WTC11 (cell line): Measurements from ENCODE around the gene ABCC11. TPM values are rescaled to one million over a fixed set of nuclear protein-coding genes. Genes with fewer than 3 reads are reported as not detected.

ENCODE experiments used
- ATAC-seq: fragments of 200-7000 bp; cut with Tn5 transposase; 2 replicates; pipeline ENCODE4 v1.10.0; 2021; ENCODE audit warnings: mild to moderate bottlenecking, moderate library complexity
- CTCF ChIA-PET: fragments of 300-600 bp; sonication (Branson Sonifier 250); formaldehyde crosslinking; loops from one replicate; lab custom pipeline; 2021; ENCODE audit warnings: antibody characterized with exemption; lab: Charles Lee
- POLR2A ChIA-PET: fragments of 350-600 bp; sonication (Branson Sonifier 250); formaldehyde crosslinking; loops from one replicate; lab custom pipeline; 2021; ENCODE audit warnings: antibody characterized with exemption; lab: Charles Lee
- DNase-seq: peaks from one replicate; pipeline ENCODE4 v3.0.0; 2021; ENCODE audit warnings: low spot score
- H3K27ac Mint-ChIP-seq: 2 replicates; pipeline ENCODE4 v1.8.0; 2021; ENCODE audit warnings: mixed read lengths
- H3K27me3 Mint-ChIP-seq: 2 replicates; pipeline ENCODE4 v1.8.0; 2021; ENCODE audit warnings: low read depth, mild to moderate bottlenecking, moderate library complexity, mixed read lengths
- H3K36me3 Mint-ChIP-seq: 2 replicates; pipeline ENCODE4 v1.8.0; 2021; ENCODE audit warnings: mixed read lengths
- H3K4me1 Mint-ChIP-seq: 2 replicates; pipeline ENCODE4 v1.8.0; 2022; ENCODE audit warnings: mixed read lengths
- H3K4me3 Mint-ChIP-seq: 2 replicates; pipeline ENCODE4 v1.8.0; 2021; ENCODE audit warnings: mild to moderate bottlenecking, moderate library complexity, mixed read lengths
- H3K9me3 Mint-ChIP-seq: 2 replicates; pipeline ENCODE4 v1.8.0; 2021; ENCODE audit warnings: mixed read lengths
- AFF4 ChIP-seq: sonication (generic); formaldehyde crosslinking; IDR thresholded peaks from 2 replicates; pipeline ENCODE4 v1.8.1; 2023; ENCODE audit warnings: mild to moderate bottlenecking, missing genetic modification reagents, borderline replicate concordance
- ATF3 ChIP-seq: sonication (generic); formaldehyde crosslinking; conservative IDR thresholded peaks from 2 replicates; pipeline ENCODE4 v1.8.1; 2022; ENCODE audit warnings: mild to moderate bottlenecking, missing genetic modification reagents
- CBFB ChIP-seq: sonication (generic); formaldehyde crosslinking; IDR thresholded peaks from 2 replicates; pipeline ENCODE4 v1.8.1; 2022; ENCODE audit warnings: mild to moderate bottlenecking, low read depth, missing genetic modification reagents
- CDX4 ChIP-seq: fragments of 250-450 bp; sonication (Bioruptor Pico); IDR thresholded peaks from 2 replicates; pipeline ENCODE4 v1.9.0; 2021; ENCODE audit warnings: moderate library complexity, mild to moderate bottlenecking, inconsistent platforms, borderline replicate concordance
- E2F1 ChIP-seq: sonication (generic); formaldehyde crosslinking; IDR thresholded peaks from 2 replicates; pipeline ENCODE4 v1.8.0; 2022; ENCODE audit warnings: mild to moderate bottlenecking, missing genetic modification reagents
- ELF4 ChIP-seq: sonication (generic); formaldehyde crosslinking; IDR thresholded peaks from 2 replicates; pipeline ENCODE4 v1.8.1; 2022; ENCODE audit warnings: low read depth, mild to moderate bottlenecking, moderate library complexity, missing genetic modification reagents
- GRHL2 ChIP-seq: fragments of 250-450 bp; sonication (Bioruptor Pico); IDR thresholded peaks from 2 replicates; pipeline ENCODE4 v1.8.0; 2022; ENCODE audit warnings: mild to moderate bottlenecking, moderate library complexity; ENCODE audit not compliant: insufficient replicate concordance, severe bottlenecking
- MLX ChIP-seq: sonication (generic); formaldehyde crosslinking; IDR thresholded peaks from 2 replicates; pipeline ENCODE4 v1.8.1; 2023; ENCODE audit warnings: mild to moderate bottlenecking, missing genetic modification reagents, moderate library complexity
- NR1H2 ChIP-seq: sonication (generic); formaldehyde crosslinking; IDR thresholded peaks from 2 replicates; pipeline ENCODE4 v1.9.0; 2021; ENCODE audit warnings: mild to moderate bottlenecking, moderate library complexity, missing genetic modification reagents
- PRRX2 ChIP-seq: fragments of 250-450 bp; sonication (Bioruptor Pico); IDR thresholded peaks from 2 replicates; pipeline ENCODE4 v1.8.0; 2021; ENCODE audit warnings: mild to moderate bottlenecking
- RELA ChIP-seq: sonication (generic); formaldehyde crosslinking; IDR thresholded peaks from 2 replicates; pipeline ENCODE4 v1.8.1; 2022; ENCODE audit warnings: missing genetic modification reagents, mild to moderate bottlenecking, borderline replicate concordance
- RORB ChIP-seq: fragments of 250-450 bp; sonication (Bioruptor Pico); IDR thresholded peaks from 2 replicates; pipeline ENCODE4 v1.9.0; 2021; ENCODE audit warnings: mild to moderate bottlenecking
- TCF7 ChIP-seq: sonication (generic); formaldehyde crosslinking; IDR thresholded peaks from 2 replicates; pipeline ENCODE4 v1.8.0; 2022; ENCODE audit warnings: mild to moderate bottlenecking, low read depth, missing genetic modification reagents, moderate library complexity
- ZMAT4 ChIP-seq: fragments of 250-450 bp; sonication (Bioruptor Pico); IDR thresholded peaks from 2 replicates; pipeline ENCODE4 v1.9.0; 2021; ENCODE audit warnings: mild to moderate bottlenecking
- ZNF317 ChIP-seq: sonication (generic); formaldehyde crosslinking; IDR thresholded peaks from 2 replicates; pipeline ENCODE4 v1.8.1; 2023; ENCODE audit warnings: low read depth, mild to moderate bottlenecking, moderate library complexity, missing genetic modification reagents, borderline replicate concordance
- ZNF396 ChIP-seq: fragments of 250-450 bp; sonication (Bioruptor Pico); IDR thresholded peaks from 2 replicates; pipeline ENCODE4 v1.8.0; 2021; ENCODE audit warnings: mild to moderate bottlenecking, moderate library complexity, borderline replicate concordance
- ZNF425 ChIP-seq: fragments of 250-450 bp; sonication (Bioruptor Pico); conservative IDR thresholded peaks from 2 replicates; pipeline ENCODE4 v1.9.0; 2021; ENCODE audit warnings: mild to moderate bottlenecking
- ZSCAN18 ChIP-seq: fragments of 250-450 bp; sonication (Bioruptor Pico); IDR thresholded peaks from 2 replicates; pipeline ENCODE4 v2.1.2; 2022; ENCODE audit warnings: mild to moderate bottlenecking, moderate library complexity
- total RNA-seq: library from RNA; stranded (reverse); gene quantifications from 3 replicates; pipeline ENCODE4 v1.2.3, GENCODE V29; 2021

Gene ABCC11
- total RNA-seq, 1 experiment from 2014 or later, result not detected

GRCh38 chr16:48169896-48170295 is 77.4 kb downstream of the ABCC11 start:
- ChIA-PET CTCF (no interaction called here), POLR2A (no interaction called here)
- TF ChIP-seq ATF3 (CRISPR knock-in tag) (no peak), AFF4 (CRISPR knock-in tag) (no peak), ZNF396 (CRISPR knock-in tag) (no peak), ZNF425 (no peak), CDX4 (CRISPR knock-in tag) (no peak), CBFB (no peak), ELF4 (CRISPR knock-in tag) (no peak), NR1H2 (CRISPR knock-in tag) (no peak), E2F1 (CRISPR knock-in tag) (no peak), ZMAT4 (CRISPR knock-in tag) (no peak), ZNF317 (no peak), RELA (CRISPR knock-in tag) (no peak), MLX (CRISPR knock-in tag) (no peak), TCF7 (CRISPR knock-in tag) (no peak), RORB (CRISPR knock-in tag) (no peak), GRHL2 (no peak), PRRX2 (CRISPR knock-in tag) (no peak), ZSCAN18 (no peak)
- Mint-ChIP-seq H3K36me3 (no peaks in the 10 kb centered on the region), H3K27me3 (no peaks in the 10 kb centered on the region), H3K9me3 (peaks cover 11% of the 10 kb centered on the region), H3K27ac (no peak overlapping the region), H3K4me3 (no peak overlapping the region), H3K4me1 (peaks cover 10% of the 10 kb centered on the region)
- ATAC-seq (no peak), DNase-seq (no peak)
